C4-2B (cell line): ENCODE data around the gene SCARB1.

ENCODE experiments used
- ZFX ChIP-seq: fragments of 450-650 bp; IDR thresholded peaks from 2 replicates; pipeline ENCODE4 v1.6.1; 2017
- TF ChIP-seq, protein P1 (sequence below): fragments of 450-650 bp; conservative IDR thresholded peaks from 2 replicates; pipeline ENCODE4 v1.5.1; 2017; ENCODE audit warnings: mild to moderate bottlenecking

DNA sequence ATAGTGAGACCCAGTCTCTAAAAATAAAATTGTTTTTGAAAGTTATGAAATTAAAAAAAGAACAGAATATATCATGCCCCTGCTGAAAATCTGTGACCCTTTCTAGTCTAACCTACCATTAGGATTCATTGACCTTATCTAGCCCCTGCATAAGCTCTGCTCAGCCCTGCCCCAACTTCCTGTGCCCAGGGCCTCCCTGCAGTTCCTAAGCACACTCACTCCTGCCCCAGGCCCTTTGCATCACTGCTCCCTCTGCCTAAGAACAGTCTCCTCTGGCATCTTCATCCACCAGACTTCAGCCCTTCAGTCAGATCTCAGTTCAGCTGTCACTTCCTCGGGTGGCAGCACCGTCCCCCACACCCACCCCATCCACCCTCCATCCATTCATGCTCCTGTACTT, 55.4 kb downstream of the SCARB1 start:
- TF ChIP-seq, protein P1, sequence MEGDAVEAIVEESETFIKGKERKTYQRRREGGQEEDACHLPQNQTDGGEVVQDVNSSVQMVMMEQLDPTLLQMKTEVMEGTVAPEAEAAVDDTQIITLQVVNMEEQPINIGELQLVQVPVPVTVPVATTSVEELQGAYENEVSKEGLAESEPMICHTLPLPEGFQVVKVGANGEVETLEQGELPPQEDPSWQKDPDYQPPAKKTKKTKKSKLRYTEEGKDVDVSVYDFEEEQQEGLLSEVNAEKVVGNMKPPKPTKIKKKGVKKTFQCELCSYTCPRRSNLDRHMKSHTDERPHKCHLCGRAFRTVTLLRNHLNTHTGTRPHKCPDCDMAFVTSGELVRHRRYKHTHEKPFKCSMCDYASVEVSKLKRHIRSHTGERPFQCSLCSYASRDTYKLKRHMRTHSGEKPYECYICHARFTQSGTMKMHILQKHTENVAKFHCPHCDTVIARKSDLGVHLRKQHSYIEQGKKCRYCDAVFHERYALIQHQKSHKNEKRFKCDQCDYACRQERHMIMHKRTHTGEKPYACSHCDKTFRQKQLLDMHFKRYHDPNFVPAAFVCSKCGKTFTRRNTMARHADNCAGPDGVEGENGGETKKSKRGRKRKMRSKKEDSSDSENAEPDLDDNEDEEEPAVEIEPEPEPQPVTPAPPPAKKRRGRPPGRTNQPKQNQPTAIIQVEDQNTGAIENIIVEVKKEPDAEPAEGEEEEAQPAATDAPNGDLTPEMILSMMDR, result no peak
- no peak for TF ChIP-seq ZFX
